Left colon (tissue), 2 donors: Measurements from ENCODE around the gene RSAD2. TPM values are rescaled to one million over a fixed set of nuclear protein-coding genes. Genes with fewer than 3 reads are reported as not detected.

ENCODE experiments used
- ATAC-seq: fragments of 200-7000 bp; cut with Tn5 transposase; one replicate; pipeline ENCODE4 v1.9.1; 2020; ENCODE audit warnings: mild to moderate bottlenecking, moderate library complexity
- DNase-seq, 2 donors: peaks; one replicate each; pipeline ENCODE4 v3.0.0-alpha.2; 2020
- intact Hi-C, 2 donors: fragments of 100-400 bp; cut with DNase I in 1 of 2; cut with micrococcal nuclease in 1 of 2; formaldehyde crosslinking; loops; one replicate each; pipeline versions ENCODE4 v1.11.2 to v1.14.0; 2022; cut with DNase I, micrococcal nuclease
- total RNA-seq, 2 donors: library from RNA; stranded (reverse); fragmentation: NEBNext Ultra II Directional; extraction: Animal tissue kit (Norgen Biotek cat#: 25700); gene quantifications; one replicate each; pipeline ENCODE4 v1.2.1, GENCODE V29; 2021
- donor health status: DM: no; HTN: no; CAD: no.
- donor health status: DM: yes; HTN: yes; CAD: no.

Gene RSAD2
- total RNA-seq, 2 donors from 2014 or later = 7.8 to 10.9 TPM

- ATAC-seq (no peak), DNase-seq (no peak)
- intact Hi-C loops = no loop called here
Measured at GRCh38 chr2:6919901-6920742, 42.5 kb downstream of the RSAD2 start.

- DNase-seq (no peak), ATAC-seq (no peak)
- intact Hi-C loops = no loop called here
Measured at GRCh38 chr2:6920743-6921064, 43.1 kb downstream of the RSAD2 start.

GRCh38 chr2:6921321-6921922 lies 43.8 kb downstream of the RSAD2 start:
- intact Hi-C loops = no loop called here
- DNase-seq = no peak
- ATAC-seq = no peak

DNA sequence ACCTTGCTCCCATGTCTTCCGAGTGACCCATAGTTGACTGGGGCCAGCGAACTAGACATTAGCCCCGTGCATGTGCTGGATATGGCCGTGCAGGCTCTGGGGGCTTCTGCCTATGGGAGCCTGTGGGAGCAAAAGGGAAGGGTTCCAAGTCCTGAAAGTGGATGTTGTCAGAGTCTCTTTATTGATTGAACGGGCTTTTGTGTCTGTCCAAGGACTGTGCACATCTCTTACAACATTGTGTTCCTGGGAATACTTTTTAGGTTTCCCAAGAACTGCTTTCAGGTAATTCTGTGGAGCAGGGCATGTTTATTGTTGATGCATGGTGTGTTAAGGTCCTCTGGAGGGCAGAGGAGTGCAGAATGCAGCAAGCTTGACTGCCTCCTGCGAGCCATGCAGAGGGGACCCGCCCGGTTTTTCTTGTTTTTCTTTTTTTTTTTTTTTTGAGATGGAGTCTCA lies 44.7 kb downstream of the RSAD2 start:
- ATAC-seq (peak; percentile 58), DNase-seq (no peak)
- intact Hi-C loops = no loop called here

GRCh38 chr2:6923319-6923718 lies 45.7 kb downstream of the RSAD2 start:
- ATAC-seq = no peak
- intact Hi-C loops = no loop called here

DNA sequence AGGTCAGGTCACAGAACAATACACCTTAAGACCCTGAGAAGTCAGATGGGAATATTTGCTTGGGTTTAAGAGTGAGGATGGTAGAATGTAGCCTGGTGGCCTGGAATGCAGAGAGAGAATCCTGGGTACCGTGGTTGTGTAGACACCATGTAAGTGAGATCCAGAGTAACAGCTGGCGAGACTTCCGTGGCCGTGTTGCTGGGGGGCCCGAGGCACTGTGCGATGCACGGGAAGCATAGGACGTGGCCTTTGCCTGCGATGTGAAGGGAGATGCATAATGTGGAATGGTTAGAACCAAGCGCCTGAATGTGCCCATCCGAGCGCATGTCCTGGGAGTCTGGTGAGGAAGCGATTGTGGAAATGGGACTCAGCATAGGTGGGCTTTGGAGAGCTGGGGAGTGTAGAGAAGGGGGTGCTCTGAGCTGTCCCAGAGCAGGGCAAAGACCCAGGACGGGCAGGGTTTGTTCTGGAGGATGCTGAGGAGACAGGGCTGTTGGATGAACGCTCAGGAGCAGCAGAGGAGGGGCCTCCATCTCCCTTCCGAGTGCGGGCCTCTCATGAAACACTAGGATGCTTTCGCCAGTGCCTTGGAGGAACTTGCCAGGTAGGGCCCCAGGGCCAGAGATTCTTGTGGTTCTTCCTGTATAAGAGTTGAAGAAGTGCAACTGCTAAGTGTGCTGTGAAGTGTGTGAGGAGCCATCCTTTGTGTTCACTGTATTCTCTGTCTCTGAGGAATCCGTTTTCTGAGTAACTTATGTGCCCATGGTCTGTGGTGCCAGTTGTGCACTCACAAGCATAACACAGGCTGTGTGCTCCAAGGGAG lies 46.7 kb downstream of the RSAD2 start:
- ATAC-seq (no peak), DNase-seq (no peak)
- intact Hi-C loops = no loop called here

More at GRCh38 chr2:6923319-6923718, 45.7 kb downstream of the RSAD2 start:
- DNase-seq = no peak

DNA sequence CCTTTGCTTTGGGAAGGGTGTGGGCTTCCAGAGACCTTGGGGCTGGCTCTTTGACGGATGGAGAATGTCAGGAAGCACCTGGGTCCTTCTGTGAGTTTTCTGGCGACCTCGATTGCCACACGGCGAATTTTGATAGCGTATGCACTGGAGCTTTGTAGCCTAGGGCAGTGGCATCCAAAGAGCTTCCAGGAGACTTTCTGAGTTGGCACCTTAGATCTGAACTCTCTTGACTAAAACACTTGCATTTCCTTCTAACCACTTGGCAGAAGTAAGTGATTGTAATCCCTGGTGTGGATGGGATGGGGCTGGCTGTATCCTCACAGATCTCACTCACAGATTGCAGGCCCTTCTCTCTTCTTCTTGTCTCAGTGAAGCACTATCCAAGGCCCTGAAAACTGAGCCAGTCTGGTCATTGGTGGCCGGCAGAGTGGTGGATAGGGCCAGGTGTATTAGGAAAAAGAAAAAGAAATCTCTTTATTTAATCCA lies 47.4 kb downstream of the RSAD2 start:
- ATAC-seq (no peak), DNase-seq (no peak)
- intact Hi-C loops = no loop called here

GRCh38 chr2:6926071-6926732 lies 48.6 kb downstream of the RSAD2 start:
- intact Hi-C loops = no loop called here
- ATAC-seq (no peak), DNase-seq (no peak)

DNA sequence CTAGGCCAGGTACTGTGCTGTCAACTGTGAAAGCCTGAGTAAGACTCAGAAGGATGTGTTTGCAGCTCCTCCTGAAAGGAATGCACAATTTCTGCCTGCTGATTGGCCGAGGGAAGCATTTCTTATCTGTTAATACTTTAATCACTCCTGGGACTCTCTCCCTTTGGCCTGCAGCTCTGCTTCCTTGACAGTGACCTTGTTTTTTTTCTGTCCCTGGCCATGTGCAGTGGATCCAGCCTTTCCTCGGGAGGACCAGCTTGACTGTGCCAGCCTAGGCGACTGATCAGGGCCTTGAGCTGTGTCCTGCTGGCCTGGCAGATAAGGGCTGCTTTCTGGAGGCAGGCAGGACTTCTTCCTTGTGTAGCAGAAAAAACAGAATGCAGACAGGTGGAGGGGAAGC lies 49.6 kb downstream of the RSAD2 start:
- DNase-seq (no peak), ATAC-seq (peak; percentile 77)
- intact Hi-C loops = no loop called here

- DNase-seq = no peak
Measured at GRCh38 chr2:6927753-6928152, 50.2 kb downstream of the RSAD2 start.

DNA sequence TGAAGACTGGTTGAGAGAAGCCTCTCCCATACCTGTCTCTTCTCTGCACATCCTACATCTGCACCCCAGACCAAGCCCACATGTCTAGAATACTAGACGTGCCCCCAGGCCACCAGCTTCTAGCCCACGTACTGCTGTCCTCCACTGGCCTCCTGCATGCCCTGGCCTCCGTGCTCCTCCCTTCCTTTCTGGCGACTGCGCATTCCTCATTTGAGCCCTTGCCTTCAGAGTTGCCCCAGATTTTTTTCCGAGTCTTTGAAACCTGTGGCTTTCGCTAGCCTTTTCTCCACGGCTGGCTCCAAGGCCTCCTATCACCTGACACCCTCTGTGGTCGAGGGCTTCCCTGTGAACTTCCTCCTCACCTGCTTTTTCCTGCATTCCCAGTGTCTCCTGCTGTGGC lies 50.9 kb downstream of the RSAD2 start:
- ATAC-seq (no peak), DNase-seq (no peak)
- intact Hi-C loops = no loop called here

More at GRCh38 chr2:6927753-6928152, 50.2 kb downstream of the RSAD2 start:
- intact Hi-C loops = no loop called here
- ATAC-seq = no peak

- DNase-seq (no peak), ATAC-seq (no peak)
- intact Hi-C loops = no loop called here
Measured at GRCh38 chr2:6929196-6929819, 51.7 kb downstream of the RSAD2 start.

GRCh38 chr2:6930923-6931647 lies 53.5 kb downstream of the RSAD2 start:
- no peak for DNase-seq
- ATAC-seq = no peak
- intact Hi-C loops = no loop called here

- DNase-seq = no peak
- ATAC-seq = no peak
- intact Hi-C loops = no loop called here
Measured at GRCh38 chr2:6931753-6932152, 54.2 kb downstream of the RSAD2 start.

DNA sequence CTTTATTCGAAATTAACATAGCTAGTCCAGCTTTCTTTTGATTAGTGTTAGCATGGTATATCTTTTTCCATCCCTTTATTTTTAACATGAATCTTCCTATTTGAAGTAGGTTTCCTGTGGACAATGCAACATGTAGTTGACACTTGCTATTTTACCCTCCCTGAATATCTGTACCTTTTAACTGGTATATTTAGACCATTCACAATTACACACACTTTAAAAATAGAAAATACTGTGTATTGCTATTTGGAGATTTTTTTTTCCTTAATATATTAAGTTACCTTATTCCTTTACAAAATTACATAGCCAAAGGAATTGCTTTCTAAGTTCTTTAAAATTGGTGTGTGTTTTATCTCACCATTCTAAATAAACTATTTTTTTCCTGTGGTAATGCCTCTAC lies 54.6 kb downstream of the RSAD2 start:
- DNase-seq = no peak
- intact Hi-C loops = no loop called here
- no peak for ATAC-seq

- intact Hi-C loops = no loop called here
- DNase-seq (no peak), ATAC-seq (no peak)
Measured at GRCh38 chr2:6932828-6933227, 55.3 kb downstream of the RSAD2 start.

GRCh38 chr2:6933911-6934310 lies 56.3 kb downstream of the RSAD2 start:
- DNase-seq (no peak), ATAC-seq (no peak)
- intact Hi-C loops = no loop called here

GRCh38 chr2:6934345-6934744 lies 56.8 kb downstream of the RSAD2 start:
- intact Hi-C loops = no loop called here
- no peak for DNase-seq
- ATAC-seq = no peak
